CD4-positive, alpha-beta T cell (primary cell): ENCODE measurements around the gene PLAC1. TPM values are rescaled to one million over a fixed set of nuclear protein-coding genes. Genes with fewer than 3 reads are reported as not detected.

Experiments
- ATAC-seq: fragments of 200-7000 bp; cut with Tn5 transposase; one replicate; pipeline ENCODE4 v1.10.0; 2022; ENCODE audit warnings: mild to moderate bottlenecking; ENCODE audit not compliant: poor library complexity
- CTCF ChIA-PET: fragments of 350-600 bp; sonication (Branson Sonifier 250); formaldehyde crosslinking; loops from one replicate; lab custom pipeline; 2021; ENCODE audit warnings: antibody characterized with exemption, inconsistent platforms; lab: Charles Lee
- POLR2A ChIA-PET: fragments of 350-600 bp; sonication (Branson Sonifier 250); formaldehyde crosslinking; loops from one replicate; lab custom pipeline; 2021; ENCODE audit warnings: antibody characterized with exemption, inconsistent platforms; lab: Charles Lee
- DNase-seq, 14 experiments: peaks; one replicate each; pipeline ENCODE4 v3.0.0-alpha.2; 2013 to 2020; ENCODE audit warnings: mixed read lengths in 2 of 14
- H3K27ac ChIP-seq, 2 donors: one replicate each; pipeline versions ENCODE4 v1.5.1 to v1.7.0; 2013; ENCODE audit warnings: low read length in 2 of 2, low read depth in 1 of 2, mild to moderate bottlenecking in 1 of 2
- H3K27me3 ChIP-seq, 2 experiments: 1 replicate in 1 of 2; 2 replicates in 1 of 2; pipeline versions ENCODE4 v1.6.1 to v1.7.0; 2013; ENCODE audit warnings: low read length in 2 of 2, control low read depth in 1 of 2, mild to moderate bottlenecking in 1 of 2, moderate library complexity in 1 of 2; ENCODE audit not compliant: insufficient read depth in 2 of 2, control insufficient read depth in 1 of 2
- H3K36me3 ChIP-seq: one replicate; pipeline ENCODE4 v1.6.1; 2013; ENCODE audit warnings: low read length, control low read depth; ENCODE audit not compliant: insufficient read depth
- H3K4me1 ChIP-seq: one replicate; pipeline ENCODE4 v1.6.1; 2013; ENCODE audit warnings: low read length, control low read depth; ENCODE audit not compliant: insufficient read depth
- H3K4me3 ChIP-seq: one replicate; pipeline ENCODE4 v1.5.1; 2013; ENCODE audit warnings: mild to moderate bottlenecking, low read length, moderate library complexity
- H3K9me3 ChIP-seq, 2 experiments: 1 replicate in 1 of 2; 2 replicates in 1 of 2; pipeline versions ENCODE4 v1.6.1 to v1.7.0; 2013; ENCODE audit warnings: low read length in 2 of 2, mild to moderate bottlenecking in 2 of 2, control low read depth in 1 of 2, moderate library complexity in 1 of 2; ENCODE audit not compliant: control insufficient read depth in 1 of 2, insufficient read depth in 1 of 2
- H3K27ac Mint-ChIP-seq: one replicate; pipeline ENCODE4 v1.8.0; 2020; ENCODE audit warnings: mixed read lengths
- H3K27me3 Mint-ChIP-seq: one replicate; pipeline ENCODE4 v1.8.0; 2021; ENCODE audit warnings: mixed read lengths
- H3K36me3 Mint-ChIP-seq: one replicate; pipeline ENCODE4 v1.8.0; 2021; ENCODE audit warnings: low read depth, mixed read lengths
- H3K4me1 Mint-ChIP-seq: one replicate; pipeline ENCODE4 v1.8.0; 2021; ENCODE audit warnings: low read depth, mixed read lengths
- H3K4me3 Mint-ChIP-seq: one replicate; pipeline ENCODE4 v1.8.0; 2020; ENCODE audit warnings: mild to moderate bottlenecking, mixed read lengths
- H3K9me3 Mint-ChIP-seq: one replicate; pipeline ENCODE4 v1.8.0; 2020; ENCODE audit warnings: mixed read lengths
- CTCF ChIP-seq: fragments of 200-600 bp; IDR thresholded peaks from one replicate; pipeline ENCODE4 v1.8.0; 2022; ENCODE audit warnings: antibody characterized with exemption, mild to moderate bottlenecking
- intact Hi-C, 2 experiments: fragments of 100-400 bp; cut with DNase I in 1 of 2; cut with micrococcal nuclease in 1 of 2; formaldehyde crosslinking; loops; one replicate each; pipeline versions ENCODE4 v1.15.1 to v1.9.0; 2023 to 2025; cut with DNase I, micrococcal nuclease
- total RNA-seq, 174 experiments: library from RNA in 2 of 174; stranded (reverse) in 2 of 174; gene quantifications; one replicate each; pipeline ENCODE4 v1.2.3 and lab custom pipeline; 2021 to 2026

The PLAC1 gene
- total RNA-seq, 2 experiments from 2014 or later: not detected

DNA sequence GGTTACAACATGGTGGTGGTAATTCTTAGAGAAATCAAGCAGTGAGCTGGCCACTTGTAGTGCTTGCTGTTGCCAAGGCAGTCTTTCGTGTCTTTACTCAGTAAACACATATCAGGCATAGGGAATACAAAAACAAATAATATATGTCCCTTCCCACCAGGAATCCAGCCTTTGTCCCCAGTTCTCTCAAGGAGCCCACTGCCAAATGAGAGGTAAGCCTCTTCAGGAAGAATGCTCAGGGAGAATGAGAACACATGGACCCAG, 421 bp upstream of the PLAC1 start:
- ChIA-PET CTCF (interaction anchor here (0.5 kb wide), 1 partner anchor 156 kb away, joined by 4 read pairs; no protein-coding TSS in a partner anchor), POLR2A (no interaction called here)
- peaks cover 3% of the 10 kb centered on the region for H3K27me3 Mint-ChIP-seq
- no peak overlapping the region for H3K27ac Mint-ChIP-seq
- H3K36me3 Mint-ChIP-seq: no peaks in the 10 kb centered on the region
- Histone ChIP-seq H3K9me3 (no peaks in the 10 kb centered on the region), H3K4me3 (no peak overlapping the region), H3K4me1 (no peaks in the 10 kb centered on the region), H3K36me3 (no peaks in the 10 kb centered on the region), H3K27me3 (peaks cover 0 to 3% of the 10 kb centered on the region in 2 experiments), H3K27ac (no peak overlapping the region)
- no peaks in the 10 kb centered on the region for H3K4me1 Mint-ChIP-seq
- TF ChIP-seq CTCF: no peak
- H3K4me3 Mint-ChIP-seq: no peak overlapping the region
- intact Hi-C loops: no loop called here
- H3K9me3 Mint-ChIP-seq: no peaks in the 10 kb centered on the region
- DNase-seq: no peak
- ATAC-seq: no peak

DNA sequence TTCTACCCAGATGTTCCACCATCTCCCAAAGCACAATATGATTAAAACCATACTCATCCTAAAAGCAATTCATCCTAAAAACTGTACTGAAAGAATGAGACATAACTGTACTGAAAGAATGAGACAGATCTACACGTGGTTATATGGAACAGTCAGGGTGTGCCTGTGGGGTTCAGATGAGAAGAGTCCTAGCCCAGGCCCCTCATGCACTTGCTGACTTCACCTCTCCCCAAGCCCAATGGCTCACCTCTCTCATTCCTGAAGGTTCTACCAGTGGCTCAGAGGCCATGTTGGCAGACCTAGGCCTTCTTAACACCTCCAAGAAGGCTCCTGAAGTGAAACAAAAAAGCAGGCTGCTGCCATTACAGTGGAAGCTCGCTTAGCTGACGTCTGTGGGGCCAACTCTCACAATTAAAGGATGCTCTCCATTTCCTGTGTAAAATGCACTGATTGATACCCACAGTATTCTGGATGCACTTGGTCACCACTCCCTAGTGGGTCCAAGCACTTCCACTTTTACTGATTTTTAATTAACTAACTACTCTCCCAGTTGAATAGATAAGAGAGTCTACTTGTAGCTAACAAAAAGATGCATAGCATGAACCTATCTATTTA, 3.8 kb downstream of the PLAC1 start:
- no peaks in the 10 kb centered on the region for H3K9me3 ChIP-seq
- no peak overlapping the region for H3K4me3 Mint-ChIP-seq
- ChIA-PET POLR2A (no interaction called here), CTCF (no interaction called here)
- DNase-seq: no peak
- no peaks in the 10 kb centered on the region for H3K4me1 Mint-ChIP-seq
- intact Hi-C loops: no loop called here
- ATAC-seq: no peak
- no peak for TF ChIP-seq CTCF
- H3K27me3 ChIP-seq: peaks cover 0 to 3% of the 10 kb centered on the region in 2 experiments
- H3K4me3 ChIP-seq: no peak overlapping the region
- no peaks in the 10 kb centered on the region for H3K4me1 ChIP-seq
- no peaks in the 10 kb centered on the region for H3K9me3 Mint-ChIP-seq
- H3K27ac Mint-ChIP-seq: no peak overlapping the region
- peaks cover 3% of the 10 kb centered on the region for H3K27me3 Mint-ChIP-seq
- no peak overlapping the region for H3K27ac ChIP-seq
- H3K36me3 Mint-ChIP-seq: no peaks in the 10 kb centered on the region
- H3K36me3 ChIP-seq: no peaks in the 10 kb centered on the region

DNA sequence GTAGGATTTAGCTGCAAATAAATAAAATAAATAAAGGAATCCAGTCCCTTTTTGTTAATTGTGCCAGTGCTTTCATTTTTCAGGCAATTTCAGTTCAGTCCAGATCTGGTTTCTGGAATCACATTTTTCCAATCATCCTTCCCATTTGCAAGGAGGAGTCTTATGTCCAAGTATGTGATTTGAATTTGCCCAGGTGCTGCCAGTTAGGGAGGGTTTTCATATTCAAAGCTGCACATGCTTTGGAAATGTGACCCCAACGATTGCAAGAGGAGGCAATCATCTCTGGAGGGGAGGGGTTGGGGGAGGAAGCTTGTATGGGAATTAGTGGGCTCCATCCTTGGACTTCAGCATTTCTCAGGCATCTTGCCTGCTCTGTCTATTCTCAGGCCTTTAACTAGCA, 4.4 kb downstream of the PLAC1 start:
- H3K27me3 Mint-ChIP-seq: peaks cover 3% of the 10 kb centered on the region
- Histone ChIP-seq H3K27me3 (peaks cover 0 to 3% of the 10 kb centered on the region in 2 experiments), H3K27ac (no peak overlapping the region), H3K36me3 (no peaks in the 10 kb centered on the region), H3K4me1 (no peaks in the 10 kb centered on the region), H3K4me3 (no peak overlapping the region), H3K9me3 (no peaks in the 10 kb centered on the region)
- no peak overlapping the region for H3K4me3 Mint-ChIP-seq
- DNase-seq (no peak), ATAC-seq (no peak)
- H3K36me3 Mint-ChIP-seq: no peaks in the 10 kb centered on the region
- ChIA-PET CTCF (no interaction called here), POLR2A (no interaction called here)
- TF ChIP-seq CTCF: no peak
- no peaks in the 10 kb centered on the region for H3K9me3 Mint-ChIP-seq
- no peaks in the 10 kb centered on the region for H3K4me1 Mint-ChIP-seq
- intact Hi-C loops: no loop called here
- H3K27ac Mint-ChIP-seq: no peak overlapping the region
